Thymus (tissue), 11 donors: ENCODE results near the gene F10. TPM values are rescaled to one million over a fixed set of nuclear protein-coding genes. Genes with fewer than 3 reads are reported as not detected.

Experiments
- DNase-seq, 9 donors: peaks; one replicate each; pipeline ENCODE4 v3.0.0-alpha.2; 2013; ENCODE audit warnings: low spot score in 9 of 9, low read depth in 6 of 9, missing footprints in 1 of 9
- H3K27ac ChIP-seq, 2 donors: one replicate each; pipeline ENCODE4 v1.5.1; 2013; ENCODE audit warnings: control low read depth in 1 of 2, low read depth in 1 of 2, low read length in 1 of 2, mild to moderate bottlenecking in 1 of 2, moderate library complexity in 1 of 2
- H3K27me3 ChIP-seq, 2 donors: one replicate each; pipeline ENCODE4 v1.5.1; 2013; ENCODE audit warnings: low read length in 1 of 2; ENCODE audit not compliant: control insufficient read depth in 2 of 2, insufficient read depth in 1 of 2
- H3K36me3 ChIP-seq, 2 donors: one replicate each; pipeline ENCODE4 v1.5.1; 2013; ENCODE audit warnings: low read length in 1 of 2, mild to moderate bottlenecking in 1 of 2, moderate library complexity in 1 of 2; ENCODE audit not compliant: control insufficient read depth in 2 of 2, insufficient read depth in 2 of 2
- H3K4me1 ChIP-seq, 2 donors: one replicate each; pipeline ENCODE4 v1.5.1; 2013; ENCODE audit warnings: low read length in 2 of 2; ENCODE audit not compliant: control insufficient read depth in 2 of 2, insufficient read depth in 2 of 2
- H3K4me3 ChIP-seq, 2 donors: one replicate each; pipeline ENCODE4 v1.5.1; 2013; ENCODE audit warnings: low read length in 2 of 2, control low read depth in 1 of 2, mild to moderate bottlenecking in 1 of 2
- H3K9me3 ChIP-seq, 2 donors: one replicate each; pipeline ENCODE4 v1.5.1; 2013; ENCODE audit warnings: low read length in 1 of 2, mild to moderate bottlenecking in 1 of 2; ENCODE audit not compliant: control insufficient read depth in 2 of 2, insufficient read depth in 1 of 2
- WGBS: extraction: QIAGEN DNeasy Blood & Tissue Kit; methylation state at CpG from one replicate; pipeline ENCODE4 v1.1.7; 2013; 5-methylcytosine and 5-hydroxymethylcytosine counted together
- polyA plus RNA-seq: library from polyadenylated mRNA; stranded (reverse); fragments of 200-250 nt; gene quantifications from one replicate; pipeline ENCODE4 v1.2.3, GENCODE V29; 2013
- total RNA-seq: library from RNA; stranded (reverse); fragments of 120-200 nt; gene quantifications from one replicate; pipeline ENCODE4 v1.2.4, GENCODE V29; 2013
- donor health status: healthy.

F10 gene
- total and polyA plus RNA-seq, 2 donors, result 1.4 to 2.7 TPM

GRCh38 chr13:113179374-113180230, 57.0 kb downstream of the F10 start:
- WGBS, result 86% methylated on average over 28 of the region's 28 CpGs
- Histone ChIP-seq H3K27me3 (no peaks in the 10 kb centered on the region), H3K4me1 (peaks cover 0 to 9% of the 10 kb centered on the region in 2 donors), H3K9me3 (no peaks in the 10 kb centered on the region), H3K36me3 (peaks cover 58 to 77% of the 10 kb centered on the region in 2 donors), H3K4me3 (no peak overlapping the region), H3K27ac (no peak overlapping the region)
- DNase-seq, result peak in 2 of 9 donors; percentile 18 to 57

- DNase-seq, result no peak
- H3K4me1 ChIP-seq, result peaks cover 5 to 24% of the 10 kb centered on the region in 2 donors
- no peaks in the 10 kb centered on the region for H3K27me3 ChIP-seq
- peaks cover 53 to 58% of the 10 kb centered on the region in 2 donors for H3K36me3 ChIP-seq
- no peak overlapping the region for H3K4me3 ChIP-seq
- 87% methylated on average over 4 of the region's 4 CpGs for WGBS
- no peak overlapping the region for H3K27ac ChIP-seq
- H3K9me3 ChIP-seq, result no peaks in the 10 kb centered on the region
Observed at GRCh38 chr13:113182046-113182445, 59.4 kb downstream of the F10 start.

- peak overlapping the region in 1 of 2 donors; percentile 20 for H3K27ac ChIP-seq
- H3K36me3 ChIP-seq, result peaks cover 58% of the 10 kb centered on the region in 2 donors
- DNase-seq, result no peak
- H3K4me1 ChIP-seq, result peaks cover 5 to 24% of the 10 kb centered on the region in 2 donors
- H3K9me3 ChIP-seq, result no peaks in the 10 kb centered on the region
- 98% methylated on average over 14 of the region's 14 CpGs for WGBS
- H3K27me3 ChIP-seq, result no peaks in the 10 kb centered on the region
- H3K4me3 ChIP-seq, result no peak overlapping the region
Observed at GRCh38 chr13:113183450-113184129, 61.0 kb downstream of the F10 start.

- Histone ChIP-seq H3K4me1 (peaks cover 5 to 18% of the 10 kb centered on the region in 2 donors), H3K27me3 (no peaks in the 10 kb centered on the region), H3K36me3 (peaks cover 53 to 54% of the 10 kb centered on the region in 2 donors), H3K27ac (peak overlapping the region; percentile 36 to 91), H3K4me3 (no peak overlapping the region), H3K9me3 (no peaks in the 10 kb centered on the region)
- 71% methylated on average over 22 of the region's 22 CpGs for WGBS
- DNase-seq, result peak in 7 of 9 donors; percentile 19 to 79 (median 36)
Observed at GRCh38 chr13:113184568-113185440, 62.2 kb downstream of the F10 start.

- no peaks in the 10 kb centered on the region for H3K9me3 ChIP-seq
- peaks cover 5 to 17% of the 10 kb centered on the region in 2 donors for H3K4me1 ChIP-seq
- peak in 2 of 9 donors; percentile 18 to 30 for DNase-seq
- peaks cover 49 to 51% of the 10 kb centered on the region in 2 donors for H3K36me3 ChIP-seq
- no peak overlapping the region for H3K4me3 ChIP-seq
- 83% methylated on average over 13 of the region's 13 CpGs for WGBS
- H3K27ac ChIP-seq, result peak overlapping the region in 1 of 2 donors; percentile 91
- H3K27me3 ChIP-seq, result no peaks in the 10 kb centered on the region
Observed at GRCh38 chr13:113186061-113186900, 63.7 kb downstream of the F10 start.

- no peak for DNase-seq
- peaks cover 5 to 17% of the 10 kb centered on the region in 2 donors for H3K4me1 ChIP-seq
- H3K4me3 ChIP-seq, result no peak overlapping the region
- H3K36me3 ChIP-seq, result peaks cover 45 to 52% of the 10 kb centered on the region in 2 donors
- no peaks in the 10 kb centered on the region for H3K27me3 ChIP-seq
- no peak overlapping the region for H3K27ac ChIP-seq
- H3K9me3 ChIP-seq, result no peaks in the 10 kb centered on the region
- 96% methylated on average over 9 of the region's 9 CpGs for WGBS
Observed at GRCh38 chr13:113187263-113187669, 64.7 kb downstream of the F10 start.

- Histone ChIP-seq H3K4me3 (no peak overlapping the region), H3K27ac (no peak overlapping the region), H3K36me3 (peaks cover 52 to 60% of the 10 kb centered on the region in 2 donors), H3K4me1 (peaks cover 5 to 17% of the 10 kb centered on the region in 2 donors), H3K27me3 (no peaks in the 10 kb centered on the region), H3K9me3 (no peaks in the 10 kb centered on the region)
- WGBS, result 97% methylated on average over 23 of the region's 23 CpGs
- no peak for DNase-seq
Observed at GRCh38 chr13:113187883-113188665, 65.5 kb downstream of the F10 start.
